ENCODE measurements around the gene OAS1. TPM values are rescaled to one million over a fixed set of nuclear protein-coding genes. Genes with fewer than 3 reads are reported as not detected.

The OAS1 gene
- total and polyA plus RNA-seq, 2 donors (not counting 3 experiments of a cell fraction or from before 2014, with no cell fraction given), result 5.7 to 6.4 TPM

GRCh38 chr12:112885236-112885635, 21.5 kb upstream of the OAS1 start:
- intact Hi-C loops (cut with micrococcal nuclease), result no loop called here
- DNase-seq (ENCODE audit: low read depth, low spot score) (no peak), FAIRE-seq (no peak)
- Histone ChIP-seq H3K9me3 (replicated peaks; ENCODE audit: control insufficient read depth, insufficient read depth, low read length) (no peaks in the 10 kb centered on the region), H2AFZ (ENCODE audit: low read depth, low read length) (no peak overlapping the region), H3K4me3 (replicated peaks in 1 of 3; ENCODE audit: insufficient read depth in 1 of 3, low read depth in 1 of 3, low read length in 3 of 3) (no peak overlapping the region), H4K20me1 (replicated peaks; ENCODE audit: control insufficient read depth, extremely low read depth, insufficient read depth, low read length) (no peaks in the 10 kb centered on the region), H3K4me1 (ENCODE audit: control insufficient read depth, extremely low read depth, insufficient read depth, low read length) (no peaks in the 10 kb centered on the region), H3K9ac (replicated peaks; ENCODE audit: extremely low read depth, insufficient read depth, low read length) (no peak overlapping the region), H3K4me2 (ENCODE audit: insufficient read depth, low read length) (no peak overlapping the region), H3K36me3 (ENCODE audit: control insufficient read depth in 2 of 2, extremely low read depth in 1 of 2, insufficient read depth in 2 of 2, low read length in 2 of 2) (no peaks in the 10 kb centered on the region), H3K27me3 (ENCODE audit: control insufficient read depth in 2 of 2, insufficient read depth in 2 of 2, low read length in 2 of 2) (peaks cover 0 to 1% of the 10 kb centered on the region in 2 experiments), H3K79me2 (ENCODE audit: control insufficient read depth, insufficient read depth, low read length) (no peaks in the 10 kb centered on the region), H3K27ac (ENCODE audit: insufficient read depth, low read depth, low read length) (no peak overlapping the region), H3K9me1 (replicated peaks; ENCODE audit: control insufficient read depth, extremely low read depth, insufficient read depth, low read length) (no peaks in the 10 kb centered on the region)
- TF ChIP-seq JUN (IDR thresholded peaks at IDR 0.05; ENCODE audit: borderline replicate concordance, insufficient read depth, insufficient read length, low read depth) (no peak), GATA2 (IDR thresholded peaks at IDR 0.05; ENCODE audit: insufficient read depth, insufficient read length, low read depth, low read length) (no peak), POLR2AphosphoS5 (IDR thresholded peaks at IDR 0.05; ENCODE audit: insufficient read depth, low read depth, low read length) (no peak), POLR2A (IDR thresholded peaks at IDR 0.05; ENCODE audit: low read depth, low read length) (no peak), MAX (IDR thresholded peaks at IDR 0.05; ENCODE audit: insufficient read depth, insufficient read length) (no peak), CTCF (IDR thresholded peaks at IDR 0.05; ENCODE audit: extremely low read depth in 1 of 2, insufficient read depth in 1 of 2, low read depth in 1 of 2, low read length in 2 of 2) (no peak)
- POLR2A ChIA-PET, result no interaction called here
- dilution Hi-C loops (cut with MboI; ENCODE audit: extremely low pct_ligation_motif_present, low sequenced_read_pairs), result no loop called here
- CTCF ChIA-PET, result no interaction called here
- no TSS peak for BruUV-seq (replicated peaks)

- H3K4me2 ChIP-seq (ENCODE audit: insufficient read depth, low read length), result no peak overlapping the region
- no peak overlapping the region for H3K4me3 ChIP-seq (replicated peaks in 1 of 3; ENCODE audit: insufficient read depth in 1 of 3, low read depth in 1 of 3, low read length in 3 of 3)
- no peaks in the 10 kb centered on the region for H3K27me3 ChIP-seq (ENCODE audit: control insufficient read depth in 2 of 2, insufficient read depth in 2 of 2, low read length in 2 of 2)
- BruUV-seq (replicated peaks), result no TSS peak
- H3K27ac ChIP-seq (ENCODE audit: insufficient read depth, low read depth, low read length), result no peak overlapping the region
- H3K4me1 ChIP-seq (ENCODE audit: control insufficient read depth, extremely low read depth, insufficient read depth, low read length), result no peaks in the 10 kb centered on the region
- no peaks in the 10 kb centered on the region for H3K9me3 ChIP-seq (replicated peaks; ENCODE audit: control insufficient read depth, insufficient read depth, low read length)
- H3K36me3 ChIP-seq (ENCODE audit: control insufficient read depth in 2 of 2, extremely low read depth in 1 of 2, insufficient read depth in 2 of 2, low read length in 2 of 2), result no peaks in the 10 kb centered on the region
- intact Hi-C loops (cut with micrococcal nuclease), result no loop called here
- H4K20me1 ChIP-seq (replicated peaks; ENCODE audit: control insufficient read depth, extremely low read depth, insufficient read depth, low read length), result no peaks in the 10 kb centered on the region
- TF ChIP-seq EZH2 (IDR thresholded peaks at IDR 0.05; ENCODE audit: borderline replicate concordance, low read depth, low read length, severe bottlenecking), result no peak
- no peak for TF ChIP-seq MAX (IDR thresholded peaks at IDR 0.05; ENCODE audit: insufficient read depth, insufficient read length)
- TF ChIP-seq GATA2 (IDR thresholded peaks at IDR 0.05; ENCODE audit: insufficient read depth, insufficient read length, low read depth, low read length), result no peak
- TF ChIP-seq JUN (IDR thresholded peaks at IDR 0.05; ENCODE audit: borderline replicate concordance, insufficient read depth, insufficient read length, low read depth), result no peak
- no peak for TF ChIP-seq POLR2A (IDR thresholded peaks at IDR 0.05; ENCODE audit: low read depth, low read length)
- no peak for TF ChIP-seq POLR2AphosphoS5 (IDR thresholded peaks at IDR 0.05; ENCODE audit: insufficient read depth, low read depth, low read length)
- TF ChIP-seq CTCF (IDR thresholded peaks at IDR 0.05; ENCODE audit: extremely low read depth in 1 of 2, insufficient read depth in 1 of 2, low read depth in 1 of 2, low read length in 2 of 2), result no peak
- H2AFZ ChIP-seq (ENCODE audit: low read depth, low read length), result no peak overlapping the region
- H3K9ac ChIP-seq (replicated peaks; ENCODE audit: extremely low read depth, insufficient read depth, low read length), result no peak overlapping the region
- no peak for DNase-seq (ENCODE audit: low read depth, low spot score)
- no peaks in the 10 kb centered on the region for H3K9me1 ChIP-seq (replicated peaks; ENCODE audit: control insufficient read depth, extremely low read depth, insufficient read depth, low read length)
- CTCF ChIA-PET, result interaction anchor here (1.8 kb wide), 1 partner anchor 105 kb away, joined by 4 read pairs; no protein-coding TSS in a partner anchor
- dilution Hi-C loops (cut with MboI; ENCODE audit: extremely low pct_ligation_motif_present, low sequenced_read_pairs), result no loop called here
- H3K79me2 ChIP-seq (ENCODE audit: control insufficient read depth, insufficient read depth, low read length), result no peaks in the 10 kb centered on the region
- POLR2A ChIA-PET, result no interaction called here
- FAIRE-seq, result no peak
These were observed 19.2 kb upstream of the OAS1 start for GRCh38 chr12:112887550-112887949.

Data from endothelial cell of umbilical vein (primary cell).